Activated B cell treated with CpG ODN at 0.5 μM for 24 hours (primary cell): ENCODE results near the gene MEMO1. TPM values are rescaled to one million over a fixed set of nuclear protein-coding genes. Genes with fewer than 3 reads are reported as not detected.

Source experiments
- ATAC-seq: fragments of 200-7000 bp; cut with Tn5 transposase; one replicate; pipeline ENCODE4 v1.10.0; 2021; ENCODE audit warnings: low read depth, mild to moderate bottlenecking, moderate library complexity
- CTCF ChIA-PET: fragments of 350-600 bp; sonication (Branson Sonifier 250); formaldehyde crosslinking; loops from one replicate; lab custom pipeline; 2021; ENCODE audit warnings: antibody characterized with exemption; lab: Charles Lee
- POLR2A ChIA-PET: fragments of 350-600 bp; sonication (Branson Sonifier 250); formaldehyde crosslinking; loops from one replicate; lab custom pipeline; 2021; ENCODE audit warnings: antibody characterized with exemption; lab: Charles Lee
- DNase-seq: peaks from one replicate; pipeline ENCODE4 v3.0.0; 2022
- H3K27ac Mint-ChIP-seq: one replicate; pipeline ENCODE4 v1.8.0; 2020; ENCODE audit warnings: mixed read lengths
- H3K27me3 Mint-ChIP-seq: one replicate; pipeline ENCODE4 v1.8.0; 2021; ENCODE audit warnings: mixed read lengths
- H3K36me3 Mint-ChIP-seq: one replicate; pipeline ENCODE4 v1.8.0; 2021; ENCODE audit warnings: low read depth, mixed read lengths
- H3K4me1 Mint-ChIP-seq: one replicate; pipeline ENCODE4 v1.8.0; 2021; ENCODE audit warnings: mixed read lengths
- H3K4me3 Mint-ChIP-seq: one replicate; pipeline ENCODE4 v1.8.0; 2020; ENCODE audit warnings: mild to moderate bottlenecking, mixed read lengths
- H3K9me3 Mint-ChIP-seq: one replicate; pipeline ENCODE4 v1.8.0; 2020; ENCODE audit warnings: mixed read lengths
- CTCF ChIP-seq: fragments of 200-600 bp; IDR thresholded peaks from one replicate; pipeline ENCODE4 v1.8.0; 2022; ENCODE audit warnings: antibody characterized with exemption, mild to moderate bottlenecking
- intact Hi-C: fragments of 100-400 bp; cut with micrococcal nuclease; formaldehyde crosslinking; loops from one replicate; pipeline ENCODE4 v1.15.1; 2024
- total RNA-seq: library from RNA; stranded (reverse); gene quantifications from 2 replicates; pipeline ENCODE4 v1.2.3, GENCODE V29; 2022

MEMO1 gene
- total RNA-seq, 1 donor from 2014 or later, result 71.6 TPM

- no peaks in the 10 kb centered on the region for H3K9me3 Mint-ChIP-seq
- POLR2A ChIA-PET, result no interaction called here
- H3K4me1 Mint-ChIP-seq, result peaks cover 23% of the 10 kb centered on the region
- CTCF ChIA-PET, result no interaction called here
- intact Hi-C loops, result no loop called here
- no peak overlapping the region for H3K27ac Mint-ChIP-seq
- TF ChIP-seq CTCF, result no peak
- H3K27me3 Mint-ChIP-seq, result no peaks in the 10 kb centered on the region
- no peak overlapping the region for H3K4me3 Mint-ChIP-seq
- ATAC-seq (no peak), DNase-seq (no peak)
- H3K36me3 Mint-ChIP-seq, result peaks cover 15% of the 10 kb centered on the region
These were observed 23.2 kb downstream of the MEMO1 start for GRCh38 chr2:31987454-31988220.

GRCh38 chr2:31986906-31987305, 23.9 kb downstream of the MEMO1 start:
- TF ChIP-seq CTCF, result no peak
- Mint-ChIP-seq H3K27ac (no peak overlapping the region), H3K9me3 (no peaks in the 10 kb centered on the region), H3K27me3 (no peaks in the 10 kb centered on the region), H3K4me1 (peaks cover 20% of the 10 kb centered on the region), H3K4me3 (no peak overlapping the region), H3K36me3 (peaks cover 13% of the 10 kb centered on the region)
- ChIA-PET POLR2A (no interaction called here), CTCF (no interaction called here)
- ATAC-seq (no peak), DNase-seq (no peak)
- intact Hi-C loops, result no loop called here

GRCh38 chr2:31983762-31984467, 26.9 kb downstream of the MEMO1 start:
- DNase-seq, result no peak
- POLR2A ChIA-PET, result no interaction called here
- CTCF ChIA-PET, result no interaction called here
- ATAC-seq, result no peak
- no peak for TF ChIP-seq CTCF
- Mint-ChIP-seq H3K36me3 (peaks cover 11% of the 10 kb centered on the region), H3K4me3 (no peak overlapping the region), H3K9me3 (no peaks in the 10 kb centered on the region), H3K27ac (no peak overlapping the region), H3K27me3 (no peaks in the 10 kb centered on the region), H3K4me1 (peaks cover 36% of the 10 kb centered on the region)
- intact Hi-C loops, result no loop called here

- Mint-ChIP-seq H3K27me3 (no peaks in the 10 kb centered on the region), H3K4me1 (peaks cover 34% of the 10 kb centered on the region), H3K9me3 (no peaks in the 10 kb centered on the region), H3K27ac (peak overlapping the region; percentile 87), H3K4me3 (peak overlapping the region; percentile 56), H3K36me3 (peaks cover 11% of the 10 kb centered on the region)
- DNase-seq (no peak), ATAC-seq (peak; percentile 99)
- intact Hi-C loops, result loop anchor here (1.0 to 2.0 kb wide), 3 partner anchors 14 to 30 kb away; partner anchors contain the start of gene MEMO1
- POLR2A ChIA-PET, result interaction anchor here (0.9 kb wide), 1 partner anchor 59 kb away, joined by 4 read pairs; the partner anchor contains the start of gene DPY30
- CTCF ChIA-PET, result no interaction called here
- TF ChIP-seq CTCF, result no peak
These were observed 30.0 kb downstream of the MEMO1 start for GRCh38 chr2:31980674-31981356.

- ATAC-seq (no peak), DNase-seq (no peak)
- intact Hi-C loops, result loop anchor here (1.0 to 2.0 kb wide), 3 partner anchors 15 to 31 kb away; partner anchors contain the start of gene MEMO1
- no peaks in the 10 kb centered on the region for H3K27me3 Mint-ChIP-seq
- peaks cover 13% of the 10 kb centered on the region for H3K36me3 Mint-ChIP-seq
- POLR2A ChIA-PET, result no interaction called here
- H3K27ac Mint-ChIP-seq, result no peak overlapping the region
- H3K9me3 Mint-ChIP-seq, result no peaks in the 10 kb centered on the region
- H3K4me3 Mint-ChIP-seq, result no peak overlapping the region
- H3K4me1 Mint-ChIP-seq, result peaks cover 37% of the 10 kb centered on the region
- CTCF ChIA-PET, result no interaction called here
- TF ChIP-seq CTCF, result no peak
These were observed 30.9 kb downstream of the MEMO1 start for GRCh38 chr2:31979956-31980355.
